ENCODE results near the gene VIPR1. TPM values are rescaled to one million over a fixed set of nuclear protein-coding genes. Genes with fewer than 3 reads are reported as not detected.

VIPR1 gene
- total RNA-seq, 4 donors from 2014 or later, result 3.0 to 6.6 (median 4.6) TPM

- TF ChIP-seq POLR2AphosphoS5 (IDR thresholded peaks at IDR 0.05), result no peak
- intact Hi-C loops (cut with DNase I), result no loop called here
- WGBS, result 78% methylated on average over 15 of the region's 15 CpGs
These were observed 24.3 kb downstream of the VIPR1 start for GRCh38 chr3:42526616-42527367.

GRCh38 chr3:42527368-42527917, 25.0 kb downstream of the VIPR1 start:
- no peak for TF ChIP-seq POLR2A (IDR thresholded peaks at IDR 0.05; ENCODE audit: low read depth)
- no peak for TF ChIP-seq POLR2AphosphoS5 (IDR thresholded peaks at IDR 0.05)
- no peak for TF ChIP-seq EP300 (IDR thresholded peaks at IDR 0.05)
- no peak for TF ChIP-seq CTCF (IDR thresholded peaks at IDR 0.05)
- Histone ChIP-seq H3K4me3 (no peak overlapping the region), H3K36me3 (no peaks in the 10 kb centered on the region), H3K9me3 (no peaks in the 10 kb centered on the region), H3K27ac (replicated peaks in 1 of 4) (no peak overlapping the region), H3K27me3 (no peaks in the 10 kb centered on the region), H3K4me1 (peaks cover 0 to 4% (median 0%) of the 10 kb centered on the region in 4 donors)
- WGBS, result 95% methylated on average over 8 of the region's 11 CpGs
- intact Hi-C loops (cut with DNase I), result no loop called here
- no peak for DNase-seq (ENCODE audit: extremely low spot score)

More at GRCh38 chr3:42526616-42527367, 24.3 kb downstream of the VIPR1 start:
- H3K36me3 ChIP-seq, result no peaks in the 10 kb centered on the region
- no peak overlapping the region for H3K4me3 ChIP-seq
- H3K27ac ChIP-seq (replicated peaks in 1 of 4), result no peak overlapping the region
- no peak for DNase-seq (ENCODE audit: extremely low spot score)
- peaks cover 0 to 4% (median 0%) of the 10 kb centered on the region in 4 donors for H3K4me1 ChIP-seq
- H3K27me3 ChIP-seq, result no peaks in the 10 kb centered on the region
- no peaks in the 10 kb centered on the region for H3K9me3 ChIP-seq

- WGBS, result 66% methylated on average over 2 of the region's 2 CpGs
- Histone ChIP-seq H3K4me1 (peaks cover 0 to 4% (median 0%) of the 10 kb centered on the region in 4 donors), H3K27ac (replicated peaks in 1 of 4) (no peak overlapping the region), H3K36me3 (no peaks in the 10 kb centered on the region), H3K27me3 (no peaks in the 10 kb centered on the region), H3K9me3 (no peaks in the 10 kb centered on the region), H3K4me3 (no peak overlapping the region)
- intact Hi-C loops (cut with DNase I), result no loop called here
- TF ChIP-seq POLR2A (IDR thresholded peaks at IDR 0.05; ENCODE audit: low read depth) (no peak), EP300 (IDR thresholded peaks at IDR 0.05) (no peak), CTCF (IDR thresholded peaks at IDR 0.05) (no peak), POLR2AphosphoS5 (IDR thresholded peaks at IDR 0.05) (no peak)
- DNase-seq (ENCODE audit: extremely low spot score), result no peak
These were observed 27.0 kb downstream of the VIPR1 start for GRCh38 chr3:42529468-42529867.

GRCh38 chr3:42530073-42530472, 27.6 kb downstream of the VIPR1 start:
- intact Hi-C loops (cut with DNase I), result no loop called here
- Histone ChIP-seq H3K27ac (replicated peaks in 1 of 4) (no peak overlapping the region), H3K9me3 (no peaks in the 10 kb centered on the region), H3K36me3 (no peaks in the 10 kb centered on the region), H3K4me1 (peaks cover 0 to 4% (median 0%) of the 10 kb centered on the region in 4 donors), H3K27me3 (no peaks in the 10 kb centered on the region), H3K4me3 (no peak overlapping the region)
- no peak for DNase-seq (ENCODE audit: extremely low spot score)
- no peak for TF ChIP-seq POLR2AphosphoS5 (IDR thresholded peaks at IDR 0.05)
- no peak for TF ChIP-seq CTCF (IDR thresholded peaks at IDR 0.05)
- no peak for TF ChIP-seq POLR2A (IDR thresholded peaks at IDR 0.05; ENCODE audit: low read depth)
- no peak for TF ChIP-seq EP300 (IDR thresholded peaks at IDR 0.05)

- no peaks in the 10 kb centered on the region for H3K27me3 ChIP-seq
- no peaks in the 10 kb centered on the region for H3K36me3 ChIP-seq
- 85% methylated on average over 3 of the region's 6 CpGs for WGBS
- H3K4me1 ChIP-seq, result peaks cover 0 to 4% (median 0%) of the 10 kb centered on the region in 4 donors
- no peaks in the 10 kb centered on the region for H3K9me3 ChIP-seq
- DNase-seq (ENCODE audit: extremely low spot score), result no peak
- intact Hi-C loops (cut with DNase I), result no loop called here
- H3K27ac ChIP-seq (replicated peaks in 1 of 4), result no peak overlapping the region
- TF ChIP-seq EP300 (IDR thresholded peaks at IDR 0.05), result no peak
- no peak overlapping the region for H3K4me3 ChIP-seq
These were observed 29.0 kb downstream of the VIPR1 start for GRCh38 chr3:42531470-42531869.
